Mesothelial cell of epicardium (in vitro differentiated cells): ENCODE results near the gene CELF2. TPM values are rescaled to one million over a fixed set of nuclear protein-coding genes. Genes with fewer than 3 reads are reported as not detected.

Experiments
- DNase-seq, 2 experiments: peaks; one replicate each; pipeline ENCODE4 v3.0.0; 2021; ENCODE audit warnings: low spot score in 2 of 2; ENCODE audit not compliant: unreplicated experiment in 2 of 2
- H3K27ac Mint-ChIP-seq: 2 replicates; pipeline ENCODE4 v1.8.0; 2021; ENCODE audit warnings: mixed read lengths
- H3K27me3 Mint-ChIP-seq: 2 replicates; pipeline ENCODE4 v1.8.0; 2021; ENCODE audit warnings: low read depth, mixed read lengths
- H3K36me3 Mint-ChIP-seq: 2 replicates; pipeline ENCODE4 v1.8.0; 2021; ENCODE audit warnings: mixed read lengths
- H3K4me1 Mint-ChIP-seq: 2 replicates; pipeline ENCODE4 v1.8.0; 2021; ENCODE audit warnings: mixed read lengths
- H3K4me3 Mint-ChIP-seq: 2 replicates; pipeline ENCODE4 v1.8.0; 2021; ENCODE audit warnings: mild to moderate bottlenecking, moderate library complexity, mixed read lengths
- H3K9me3 Mint-ChIP-seq: 2 replicates; pipeline ENCODE4 v1.8.0; 2021; ENCODE audit warnings: mixed read lengths
- CTCF ChIP-seq: fragments of 200-600 bp; sonication (generic); IDR thresholded peaks from one replicate; pipeline ENCODE4 v1.5.0; 2021; ENCODE audit warnings: antibody characterized with exemption; ENCODE audit not compliant: unreplicated experiment
- total RNA-seq: library from RNA; stranded (reverse); gene quantifications from 3 replicates; pipeline ENCODE4 v1.2.1, GENCODE V29; 2021

Gene CELF2
- total RNA-seq, 1 donor from 2014 or later: 24.0 TPM

- Mint-ChIP-seq H3K4me1 (peaks cover 18% of the 10 kb centered on the region), H3K27me3 (peaks cover 4% of the 10 kb centered on the region), H3K9me3 (no peaks in the 10 kb centered on the region), H3K36me3 (peaks cover 2% of the 10 kb centered on the region), H3K27ac (peak overlapping the region; percentile 15), H3K4me3 (no peak overlapping the region)
- DNase-seq: no peak
- no peak for TF ChIP-seq CTCF
Observed at GRCh38 chr10:11050301-11051287, 32.9 kb downstream of the CELF2 start.

- Mint-ChIP-seq H3K4me1 (peaks cover 25% of the 10 kb centered on the region), H3K4me3 (no peak overlapping the region), H3K27ac (peak overlapping the region; percentile 33), H3K27me3 (peaks cover 2% of the 10 kb centered on the region), H3K36me3 (peaks cover 6% of the 10 kb centered on the region), H3K9me3 (peaks cover 7% of the 10 kb centered on the region)
- no peak for DNase-seq
- no peak for TF ChIP-seq CTCF
Observed at GRCh38 chr10:11057018-11057417, 39.3 kb downstream of the CELF2 start.

- no peak for TF ChIP-seq CTCF
- H3K4me1 Mint-ChIP-seq: peaks cover 25% of the 10 kb centered on the region
- peak overlapping the region; percentile 33 for H3K27ac Mint-ChIP-seq
- peaks cover 2% of the 10 kb centered on the region for H3K27me3 Mint-ChIP-seq
- no peak for DNase-seq
- H3K9me3 Mint-ChIP-seq: peaks cover 12% of the 10 kb centered on the region
- H3K4me3 Mint-ChIP-seq: no peak overlapping the region
- H3K36me3 Mint-ChIP-seq: peaks cover 10% of the 10 kb centered on the region
Observed at GRCh38 chr10:11057448-11057847, 39.8 kb downstream of the CELF2 start.

- no peak for TF ChIP-seq CTCF
- Mint-ChIP-seq H3K27ac (no peak overlapping the region), H3K4me3 (no peak overlapping the region), H3K36me3 (peaks cover 10% of the 10 kb centered on the region), H3K4me1 (peaks cover 25% of the 10 kb centered on the region), H3K27me3 (peaks cover 2% of the 10 kb centered on the region), H3K9me3 (peaks cover 12% of the 10 kb centered on the region)
- DNase-seq: no peak
Observed at GRCh38 chr10:11057994-11058393, 40.3 kb downstream of the CELF2 start.

- no peak for TF ChIP-seq CTCF
- peaks cover 12% of the 10 kb centered on the region for H3K9me3 Mint-ChIP-seq
- peaks cover 10% of the 10 kb centered on the region for H3K36me3 Mint-ChIP-seq
- H3K4me3 Mint-ChIP-seq: no peak overlapping the region
- peaks cover 26% of the 10 kb centered on the region for H3K4me1 Mint-ChIP-seq
- H3K27me3 Mint-ChIP-seq: peaks cover 2% of the 10 kb centered on the region
- H3K27ac Mint-ChIP-seq: no peak overlapping the region
- no peak for DNase-seq
Observed at GRCh38 chr10:11058965-11059364, 41.3 kb downstream of the CELF2 start.
